GM04504 (cell line): Measurements from ENCODE around the gene ITPKB.
"Not testable (repeated sequence)": the region's sequence is repeated elsewhere in the genome, so short reads cannot be mapped to it uniquely, and the experiment has no call there.

ENCODE experiments used
- DNase-seq: peaks from one replicate; pipeline ENCODE4 v3.0.0-alpha.2; 2012; ENCODE audit warnings: low read depth

Gene ITPKB

DNA sequence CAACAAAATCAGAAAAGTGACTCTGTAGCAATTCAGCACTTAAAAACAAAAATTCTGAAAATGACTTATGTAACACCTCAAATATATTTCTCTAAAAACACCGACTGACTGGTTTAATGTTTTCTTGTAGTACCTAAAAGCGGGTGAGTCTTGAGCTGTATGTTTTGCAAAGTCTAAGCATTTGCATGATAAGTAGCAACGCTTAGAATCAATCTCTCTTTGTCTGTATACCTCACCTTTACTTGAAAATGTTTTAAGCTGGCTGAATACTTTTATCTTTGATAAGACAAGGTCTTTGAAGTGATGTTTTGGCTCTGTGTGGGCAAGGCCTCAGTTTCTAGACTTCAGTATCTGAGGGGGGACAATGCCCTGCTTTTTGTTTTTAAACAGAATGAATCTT is 8.2 kb downstream of the ITPKB start:
- DNase-seq = no peak

DNA sequence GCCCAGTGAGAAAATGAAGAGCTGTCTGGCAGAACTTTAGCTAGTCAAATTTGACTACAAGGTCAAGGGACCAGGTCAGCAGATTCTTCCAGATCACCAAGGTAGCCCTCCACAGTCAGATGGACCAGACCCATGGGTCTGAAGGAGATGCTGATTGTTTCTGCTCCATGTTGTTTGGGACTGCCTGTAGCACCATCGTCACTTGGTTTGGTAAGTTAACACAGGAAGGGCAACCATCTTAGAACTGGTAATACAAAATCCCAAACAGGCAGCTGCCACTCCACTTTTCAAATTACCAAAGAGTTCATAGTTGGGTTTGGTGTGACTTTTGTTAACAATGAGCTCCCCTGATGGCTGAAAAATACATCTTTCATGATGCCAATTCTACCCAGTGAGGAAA is 9.0 kb downstream of the ITPKB start:
- DNase-seq = no peak

DNA sequence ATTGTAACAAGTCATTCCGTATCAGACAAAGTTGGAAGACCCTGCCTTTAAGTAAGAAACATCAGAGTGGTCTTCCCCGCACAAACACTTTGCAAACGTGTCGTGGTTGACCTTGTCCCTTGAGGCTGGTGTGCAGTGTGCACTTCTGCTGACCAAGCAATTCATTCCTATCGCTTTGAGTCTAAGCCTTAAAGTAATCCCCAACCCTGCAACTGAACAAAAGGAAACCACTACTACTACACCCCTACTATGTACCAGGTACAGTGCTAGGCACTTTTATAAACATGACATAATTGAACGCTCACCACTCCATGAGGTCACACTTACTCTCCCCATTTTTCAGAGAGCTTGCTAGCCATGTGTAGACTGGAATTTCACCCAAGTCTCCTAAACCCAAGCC is 10.6 kb downstream of the ITPKB start:
- no peak for DNase-seq

DNA sequence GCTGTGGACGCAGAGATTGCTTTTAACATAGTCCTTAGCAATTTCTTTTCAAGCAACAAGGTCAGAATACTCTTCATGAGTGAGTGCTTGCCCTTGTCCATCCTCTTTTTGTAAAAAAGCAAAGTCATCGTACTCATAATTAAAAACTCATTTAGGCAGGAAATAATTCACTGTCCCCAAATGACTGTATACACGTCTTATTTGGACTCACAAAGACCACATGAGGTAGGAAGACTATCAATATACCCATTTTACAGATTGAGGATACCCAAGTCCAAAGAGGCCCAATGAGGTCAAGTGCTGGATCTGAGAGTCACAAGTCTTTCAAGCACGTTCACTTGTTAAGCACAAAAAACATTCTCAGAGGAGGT is 13.2 kb downstream of the ITPKB start:
- DNase-seq = no peak

DNA sequence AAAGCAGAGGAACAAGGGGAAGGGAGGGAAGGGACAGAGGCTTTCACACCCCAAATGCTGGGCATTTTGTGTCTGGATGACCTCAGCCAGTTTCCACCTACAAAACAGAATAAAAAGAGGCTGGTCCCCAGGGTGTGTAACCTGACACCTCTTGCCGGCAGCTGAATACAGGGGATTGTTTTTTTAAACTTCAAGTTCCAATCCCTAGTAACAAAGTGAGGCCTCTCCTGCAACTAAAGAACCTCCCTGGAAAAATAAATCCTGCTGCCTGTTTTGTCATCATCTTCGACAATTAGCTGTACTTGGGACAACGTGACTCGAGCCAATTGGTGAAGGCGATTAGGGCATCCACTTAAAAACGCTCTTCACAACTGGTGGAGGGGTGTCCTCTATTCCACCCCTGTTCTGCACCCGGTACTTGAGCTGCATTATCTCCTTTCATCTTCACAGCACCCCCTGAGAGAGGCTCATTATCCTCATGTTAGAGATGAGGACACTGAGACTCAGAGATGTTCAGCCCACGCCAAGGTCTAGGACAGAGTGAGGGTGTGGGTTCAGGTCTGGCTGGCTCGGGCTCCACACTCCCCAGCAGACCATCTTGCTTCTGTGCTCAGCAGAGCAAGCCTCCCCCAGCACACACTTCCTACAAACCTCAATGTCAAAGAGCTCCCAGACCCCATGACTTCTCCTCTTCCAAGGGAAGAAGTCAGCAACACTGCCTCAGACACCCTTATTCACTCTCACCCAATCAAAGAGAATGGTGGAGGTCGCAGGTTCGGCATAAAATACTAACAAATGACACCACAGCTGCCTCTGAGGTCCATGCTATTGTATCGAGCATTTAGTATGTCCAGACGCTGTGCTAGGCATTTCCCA is 15.2 kb downstream of the ITPKB start:
- DNase-seq = no peak

DNA sequence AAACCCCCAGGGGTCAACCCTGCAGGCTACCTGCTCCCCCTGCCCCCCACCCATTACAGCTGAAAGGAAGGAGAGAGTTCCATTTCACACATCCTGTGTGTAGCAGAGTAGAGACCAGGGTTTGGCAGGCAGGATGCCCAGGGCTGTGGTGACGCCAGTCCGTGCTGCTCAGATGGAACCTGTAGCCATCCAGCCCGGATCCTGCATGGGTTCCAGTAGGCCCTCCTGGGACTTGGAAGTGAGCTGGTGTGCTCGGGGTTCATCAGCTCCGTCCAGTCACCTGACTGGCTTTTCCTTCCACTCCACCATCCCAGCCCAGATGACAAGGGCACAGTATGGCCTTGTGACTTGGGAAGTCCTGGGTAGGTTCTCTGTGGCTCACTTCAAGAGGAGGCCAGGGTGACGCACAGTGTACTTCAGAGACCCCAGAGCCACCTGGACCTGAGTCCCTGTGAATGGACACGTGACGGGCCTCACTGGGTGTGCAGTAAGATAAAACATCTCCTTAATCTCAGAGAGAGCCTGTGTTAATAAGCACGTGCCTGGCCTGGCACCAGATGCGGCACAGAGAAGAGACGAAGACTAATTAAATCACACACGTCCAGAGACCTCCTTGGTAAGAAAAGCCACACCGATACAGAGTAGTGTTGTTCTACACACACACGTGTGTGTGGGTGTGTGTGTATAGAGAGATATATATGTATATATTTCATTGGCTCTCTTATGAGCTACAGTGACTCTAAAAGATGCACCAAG is 16.0 kb downstream of the ITPKB start:
- DNase-seq = no peak

DNA sequence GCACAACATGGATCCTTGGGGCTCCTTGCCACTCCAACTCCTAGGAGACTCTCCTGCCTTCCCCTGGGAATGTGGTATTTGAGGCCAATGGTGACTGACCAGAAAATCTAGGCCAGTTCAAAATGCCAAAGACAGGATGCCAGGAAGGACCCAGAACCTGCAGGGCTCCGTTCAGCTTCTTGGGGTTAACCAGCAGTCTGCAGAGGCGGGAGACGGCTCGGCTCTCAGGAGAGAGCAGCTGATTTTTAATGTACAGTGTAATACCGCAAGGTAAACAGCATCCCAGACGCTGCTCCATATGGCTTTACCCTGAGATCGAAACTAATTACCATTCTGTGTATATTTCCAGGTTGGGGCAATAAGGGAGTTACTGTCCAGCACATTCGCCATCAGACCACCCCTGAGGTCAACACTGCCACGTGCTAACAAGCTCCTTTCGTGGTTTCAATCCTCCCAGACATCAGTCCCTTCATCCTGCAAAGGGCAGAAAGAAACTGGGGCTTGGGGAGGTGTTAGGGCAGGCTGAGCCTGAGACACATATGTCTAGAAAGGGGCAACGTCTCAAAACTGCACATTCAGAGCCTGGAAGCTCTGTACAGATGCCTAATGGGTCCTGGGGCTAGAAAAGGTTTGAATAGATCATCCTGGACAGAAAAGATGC is 16.7 kb downstream of the ITPKB start:
- no peak for DNase-seq

DNA sequence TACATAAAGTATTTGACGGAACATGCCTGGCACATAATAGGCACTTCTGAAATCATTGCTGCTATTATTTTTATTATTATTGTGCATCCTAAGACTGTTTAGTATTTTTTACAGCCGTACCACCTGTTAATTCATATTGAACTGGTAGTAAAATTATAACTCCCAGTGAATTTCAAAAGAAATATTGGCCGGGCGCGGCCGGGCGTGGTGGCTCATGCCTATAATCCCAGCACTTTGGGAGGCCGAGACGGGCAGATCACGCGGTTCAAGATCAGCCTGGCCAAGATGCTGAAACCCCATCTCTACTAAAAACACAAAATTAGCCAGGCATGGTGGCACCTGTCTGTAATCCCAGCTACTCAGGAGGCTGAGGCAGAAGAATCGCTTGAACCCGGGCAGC is 18.5 kb downstream of the ITPKB start:
- not testable (repeated sequence) for DNase-seq

DNA sequence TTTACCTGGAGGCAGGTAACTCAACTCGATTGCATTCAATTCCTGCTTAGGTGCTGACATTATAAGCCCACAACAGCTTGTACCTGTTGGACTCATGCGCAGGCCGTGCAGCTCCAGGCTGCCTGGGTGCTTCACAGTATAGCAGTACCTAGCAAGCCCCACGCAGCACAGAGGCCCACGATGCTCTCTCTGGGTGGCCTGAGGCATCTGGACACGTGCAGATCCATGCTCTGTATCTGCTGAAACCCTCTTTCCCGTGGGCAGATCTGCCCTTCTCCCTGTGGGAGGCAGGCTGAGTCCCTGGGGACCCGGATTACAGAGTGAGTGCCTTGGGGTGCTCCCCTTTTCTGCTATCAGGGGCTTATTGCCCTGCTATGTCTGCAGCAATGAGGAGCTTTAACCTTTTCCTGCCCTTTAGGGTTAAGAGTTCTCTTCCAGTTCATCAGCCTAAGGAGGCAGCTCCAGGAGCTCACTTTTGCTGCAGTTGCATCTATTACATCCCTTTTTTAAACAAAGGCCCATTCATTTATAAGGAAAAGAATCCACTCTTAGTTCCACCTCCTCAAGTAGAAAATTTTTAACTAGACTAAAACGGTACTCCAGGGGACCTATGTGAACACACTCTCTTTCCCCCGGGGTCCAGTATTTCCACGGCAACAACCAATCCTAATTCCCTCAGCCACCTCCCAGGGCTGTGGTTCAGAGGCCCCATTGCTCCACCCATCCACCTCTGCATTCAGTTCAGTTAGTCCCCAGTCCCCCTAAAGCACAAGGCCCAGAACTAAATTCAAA is 19.3 kb downstream of the ITPKB start:
- DNase-seq = no peak

DNA sequence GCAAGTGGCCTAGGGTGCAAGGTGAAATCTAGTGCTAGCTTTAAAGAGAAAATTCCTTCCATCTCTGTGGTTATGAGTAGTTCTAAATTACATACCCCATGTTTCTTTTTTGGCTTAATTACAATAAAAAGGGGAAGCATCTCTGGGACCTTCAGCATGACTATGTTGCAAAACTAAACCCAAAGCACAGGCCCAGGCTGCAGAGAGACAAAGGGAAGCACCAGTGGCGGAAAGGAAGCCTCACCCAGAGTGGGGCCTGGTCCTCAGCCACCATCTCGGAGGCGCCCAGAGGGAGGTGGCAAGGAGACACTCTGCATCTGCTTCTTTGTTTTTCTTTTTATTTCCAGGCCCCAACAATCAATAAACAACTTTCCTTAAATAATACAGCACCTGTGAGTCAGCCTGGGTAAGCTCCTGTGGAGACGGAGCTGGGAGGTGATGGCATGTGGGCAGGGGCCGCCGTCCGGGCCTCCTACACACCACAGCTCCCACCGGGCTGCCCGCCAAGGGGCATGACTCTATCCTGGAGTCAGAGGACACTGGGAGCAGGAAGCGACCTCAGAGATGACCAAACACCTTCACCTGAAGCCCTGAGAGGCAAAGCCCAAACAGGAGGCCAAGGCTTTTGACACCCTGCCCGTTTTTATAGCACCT is 21.7 kb downstream of the ITPKB start:
- DNase-seq = no peak

DNA sequence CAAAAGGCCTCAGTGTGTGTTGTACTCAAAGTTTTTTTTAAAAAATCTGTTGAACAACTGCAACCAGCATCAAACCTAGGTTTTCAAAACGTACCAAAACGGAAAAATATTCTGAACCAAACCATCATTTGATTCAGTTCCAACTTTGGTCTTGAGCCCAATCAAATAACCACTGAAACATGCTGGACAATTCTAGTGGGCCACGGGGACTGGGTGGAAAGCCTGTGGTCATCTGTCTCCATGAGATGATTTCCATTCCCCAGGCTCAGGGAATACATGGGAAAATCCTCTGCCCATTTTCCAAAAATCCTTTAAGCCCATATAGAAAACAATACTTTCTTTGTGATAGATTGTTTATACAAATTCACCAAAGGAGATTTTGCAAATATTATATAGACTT is 22.5 kb downstream of the ITPKB start:
- no peak for DNase-seq

DNA sequence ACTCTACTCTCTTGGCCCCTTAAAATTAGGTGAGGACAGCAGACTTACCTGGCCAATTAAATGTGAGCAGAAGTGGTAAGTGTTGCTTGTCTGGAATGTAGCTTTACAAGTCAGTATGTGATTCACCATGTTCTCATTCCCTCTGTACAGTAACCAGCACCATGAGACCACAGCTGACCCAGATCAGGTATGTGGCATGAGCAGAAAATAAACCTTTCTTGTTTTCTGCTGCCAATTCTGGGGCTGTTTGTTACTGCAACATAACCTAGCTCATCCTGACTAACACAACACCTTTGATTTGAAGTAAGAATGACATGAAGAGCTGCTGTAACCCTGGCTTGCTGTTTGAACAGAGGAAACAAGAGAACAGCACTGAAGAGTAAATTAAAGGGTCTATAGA is 24.9 kb downstream of the ITPKB start:
- DNase-seq = no peak

DNA sequence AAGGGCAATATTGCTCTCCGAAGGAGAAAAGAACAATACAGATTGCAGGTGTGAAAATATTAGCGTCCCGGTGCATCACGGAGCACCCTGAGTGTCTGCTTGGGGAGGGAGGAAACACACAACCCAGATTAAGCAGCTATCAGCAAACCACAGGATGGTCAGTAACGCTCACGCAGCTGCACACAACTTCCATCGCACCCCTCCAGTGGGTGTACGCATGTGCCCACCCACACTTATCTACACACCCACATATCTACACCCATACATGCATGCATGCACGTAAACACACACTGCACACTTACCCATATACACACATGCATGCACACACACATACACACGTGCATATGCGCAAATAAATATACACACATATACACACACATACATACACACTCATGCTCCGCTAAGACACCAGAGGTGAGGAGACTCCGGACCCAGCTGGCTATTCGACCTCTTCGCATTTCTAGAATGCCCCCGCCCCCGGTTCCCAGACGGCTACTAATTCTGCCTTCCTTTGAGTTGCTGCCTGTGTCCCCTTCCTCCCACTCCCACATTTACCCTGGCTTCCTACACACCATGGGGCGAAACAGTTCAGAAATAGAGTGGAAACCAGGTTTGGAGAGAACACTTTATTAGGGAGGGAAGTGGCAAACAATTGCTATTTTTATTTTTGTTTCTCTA is 26.2 kb downstream of the ITPKB start:
- no peak for DNase-seq

DNA sequence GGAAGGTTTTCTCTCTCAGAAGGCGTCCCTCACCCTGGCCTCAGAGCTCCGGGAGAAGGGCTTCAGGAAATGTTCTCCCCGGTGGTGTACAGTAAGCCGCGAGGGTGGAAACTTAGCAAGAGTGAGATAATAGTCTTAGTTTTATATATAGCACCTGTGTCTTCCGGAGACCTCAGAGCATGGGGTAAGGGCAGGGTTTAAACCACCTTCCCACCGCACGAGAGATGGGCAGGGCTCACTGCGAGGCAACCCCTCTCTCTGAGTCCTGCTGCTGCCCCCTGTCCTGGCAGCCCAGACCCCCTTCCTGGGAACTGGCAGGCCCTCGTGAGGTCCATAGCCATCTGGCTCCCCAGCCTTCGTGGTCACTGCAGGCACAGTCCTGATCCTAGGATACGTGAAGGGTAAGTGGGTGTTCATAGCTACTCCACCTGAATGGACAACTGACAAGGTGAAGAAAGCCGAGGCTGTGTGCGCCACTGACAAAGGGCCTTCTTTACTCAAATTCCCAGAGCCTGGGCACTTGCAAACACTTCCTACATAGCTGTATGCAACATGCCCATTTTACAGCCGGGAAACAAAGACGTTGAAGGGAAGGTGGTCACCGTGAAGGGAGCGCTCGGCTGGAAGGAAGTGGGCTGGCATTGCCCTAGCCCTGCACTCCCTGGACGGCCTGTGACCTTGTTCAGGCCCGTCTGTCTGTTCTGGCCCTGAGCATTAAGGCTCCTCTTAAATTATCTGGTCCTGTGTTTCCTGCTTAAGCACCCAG is 26.9 kb downstream of the ITPKB start:
- no peak for DNase-seq

DNA sequence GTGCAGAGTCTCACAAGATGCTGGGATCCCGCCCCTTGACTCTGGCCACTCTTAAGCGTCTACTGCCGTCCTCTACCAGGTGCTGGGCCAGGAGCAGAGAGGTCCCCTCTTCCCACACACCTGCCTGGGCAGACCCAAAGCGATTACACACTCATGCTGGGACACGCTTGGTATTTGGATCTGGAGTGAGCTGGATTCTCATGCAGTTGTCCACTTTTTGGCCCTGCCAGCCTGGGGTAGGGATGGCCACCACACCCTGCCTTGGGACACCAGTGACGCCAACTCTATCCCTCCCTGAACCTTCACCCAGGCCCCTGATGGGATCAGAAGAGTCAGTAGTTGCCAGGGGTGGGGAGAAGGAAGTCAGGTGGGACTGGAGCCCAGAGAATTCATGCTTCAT is 28.6 kb downstream of the ITPKB start:
- no peak for DNase-seq

DNA sequence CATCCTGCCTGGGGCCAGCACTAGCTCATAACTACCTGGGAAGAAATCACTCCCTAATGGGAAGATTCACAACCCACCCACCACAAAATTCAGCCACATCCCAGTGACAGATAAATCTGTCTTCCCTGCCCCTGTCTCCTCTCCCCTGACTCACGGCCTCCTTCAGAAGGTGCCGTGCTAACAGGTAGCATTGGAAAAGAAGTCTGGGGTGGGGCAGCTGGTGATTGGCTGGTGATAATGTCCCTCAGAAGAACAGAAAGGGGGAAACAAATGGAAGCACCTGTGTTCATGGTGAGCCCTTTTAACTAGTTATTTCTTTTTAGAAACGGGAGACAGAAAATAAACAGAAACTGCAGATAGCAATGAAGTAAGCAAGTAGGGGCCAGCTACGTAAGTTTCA is 29.1 kb downstream of the ITPKB start:
- no peak for DNase-seq

DNA sequence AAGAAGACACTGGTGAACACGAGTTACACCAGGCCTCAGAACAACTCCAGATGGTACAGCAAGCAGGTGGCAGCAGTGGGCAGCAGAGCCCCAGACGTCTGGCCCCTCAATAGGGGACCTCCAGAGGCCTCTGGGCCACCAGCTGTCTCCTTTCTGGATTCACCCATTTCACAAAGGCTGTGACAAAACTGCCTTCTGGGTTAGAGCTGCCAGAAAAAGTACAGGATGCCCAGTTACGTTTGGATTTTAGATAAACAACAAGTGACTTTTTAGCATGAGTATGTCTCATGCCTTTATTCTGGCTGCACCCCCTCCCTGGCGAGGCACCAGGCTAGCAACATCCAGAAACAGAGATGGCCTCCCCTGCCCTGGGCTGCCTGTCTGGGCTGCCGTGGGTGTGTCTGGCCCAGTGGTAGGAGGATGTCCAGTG is 30.1 kb downstream of the ITPKB start:
- DNase-seq = no peak

DNA sequence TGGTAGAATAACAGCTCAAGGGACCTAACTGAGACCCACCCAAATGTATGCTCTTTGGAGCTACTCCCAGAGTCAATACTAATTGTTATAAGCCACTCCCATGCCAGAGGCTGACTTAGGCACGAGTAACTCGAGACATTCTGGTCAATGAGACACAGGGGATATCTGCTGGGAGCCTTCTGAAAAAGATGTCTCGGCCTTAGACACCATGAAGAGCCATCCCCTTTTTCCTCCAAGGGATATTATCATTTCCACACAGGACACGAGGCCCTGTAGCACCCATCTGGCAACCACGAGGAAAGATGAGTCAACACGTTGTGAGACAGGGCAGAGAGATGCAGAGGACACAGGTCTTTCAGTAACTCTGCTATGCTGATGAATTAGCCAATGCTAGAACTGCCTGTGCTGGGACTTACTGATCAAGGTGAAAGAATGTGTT is 30.7 kb downstream of the ITPKB start:
- peak; percentile 82 for DNase-seq

DNA sequence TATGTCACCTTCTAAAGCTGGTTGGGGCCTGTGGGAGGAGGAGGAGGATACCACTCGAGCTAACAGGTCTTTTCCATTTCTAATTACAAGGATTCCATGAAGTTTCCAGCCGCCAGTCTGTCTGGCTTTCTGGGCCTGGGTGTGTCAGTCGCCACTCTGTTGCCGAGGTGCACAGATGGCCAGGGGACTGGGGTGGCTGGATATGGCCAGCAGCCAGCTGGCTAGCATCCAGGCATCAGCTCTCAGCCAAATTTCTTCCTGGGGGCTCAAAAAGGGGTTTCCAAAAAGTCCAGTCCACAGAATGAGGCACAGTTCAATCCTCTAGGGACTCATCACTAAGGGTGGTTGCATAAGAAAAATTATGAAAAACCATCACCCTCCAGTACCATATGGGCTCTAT is 32.4 kb downstream of the ITPKB start:
- no peak for DNase-seq
